ENCODE results near the gene PLPPR5.

Gene PLPPR5

GRCh38 chr1:98842241-98842640, 162.4 kb downstream of the PLPPR5 start:
- DNase-seq (ENCODE audit: low spot score), result no peak
